ENCODE measurements around the gene ABCA13. TPM values are rescaled to one million over a fixed set of nuclear protein-coding genes. Genes with fewer than 3 reads are reported as not detected.

ABCA13 gene, protein sequence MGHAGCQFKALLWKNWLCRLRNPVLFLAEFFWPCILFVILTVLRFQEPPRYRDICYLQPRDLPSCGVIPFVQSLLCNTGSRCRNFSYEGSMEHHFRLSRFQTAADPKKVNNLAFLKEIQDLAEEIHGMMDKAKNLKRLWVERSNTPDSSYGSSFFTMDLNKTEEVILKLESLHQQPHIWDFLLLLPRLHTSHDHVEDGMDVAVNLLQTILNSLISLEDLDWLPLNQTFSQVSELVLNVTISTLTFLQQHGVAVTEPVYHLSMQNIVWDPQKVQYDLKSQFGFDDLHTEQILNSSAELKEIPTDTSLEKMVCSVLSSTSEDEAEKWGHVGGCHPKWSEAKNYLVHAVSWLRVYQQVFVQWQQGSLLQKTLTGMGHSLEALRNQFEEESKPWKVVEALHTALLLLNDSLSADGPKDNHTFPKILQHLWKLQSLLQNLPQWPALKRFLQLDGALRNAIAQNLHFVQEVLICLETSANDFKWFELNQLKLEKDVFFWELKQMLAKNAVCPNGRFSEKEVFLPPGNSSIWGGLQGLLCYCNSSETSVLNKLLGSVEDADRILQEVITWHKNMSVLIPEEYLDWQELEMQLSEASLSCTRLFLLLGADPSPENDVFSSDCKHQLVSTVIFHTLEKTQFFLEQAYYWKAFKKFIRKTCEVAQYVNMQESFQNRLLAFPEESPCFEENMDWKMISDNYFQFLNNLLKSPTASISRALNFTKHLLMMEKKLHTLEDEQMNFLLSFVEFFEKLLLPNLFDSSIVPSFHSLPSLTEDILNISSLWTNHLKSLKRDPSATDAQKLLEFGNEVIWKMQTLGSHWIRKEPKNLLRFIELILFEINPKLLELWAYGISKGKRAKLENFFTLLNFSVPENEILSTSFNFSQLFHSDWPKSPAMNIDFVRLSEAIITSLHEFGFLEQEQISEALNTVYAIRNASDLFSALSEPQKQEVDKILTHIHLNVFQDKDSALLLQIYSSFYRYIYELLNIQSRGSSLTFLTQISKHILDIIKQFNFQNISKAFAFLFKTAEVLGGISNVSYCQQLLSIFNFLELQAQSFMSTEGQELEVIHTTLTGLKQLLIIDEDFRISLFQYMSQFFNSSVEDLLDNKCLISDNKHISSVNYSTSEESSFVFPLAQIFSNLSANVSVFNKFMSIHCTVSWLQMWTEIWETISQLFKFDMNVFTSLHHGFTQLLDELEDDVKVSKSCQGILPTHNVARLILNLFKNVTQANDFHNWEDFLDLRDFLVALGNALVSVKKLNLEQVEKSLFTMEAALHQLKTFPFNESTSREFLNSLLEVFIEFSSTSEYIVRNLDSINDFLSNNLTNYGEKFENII (N-terminal part only)
- total RNA-seq = not detected in 2 replicates

DNA sequence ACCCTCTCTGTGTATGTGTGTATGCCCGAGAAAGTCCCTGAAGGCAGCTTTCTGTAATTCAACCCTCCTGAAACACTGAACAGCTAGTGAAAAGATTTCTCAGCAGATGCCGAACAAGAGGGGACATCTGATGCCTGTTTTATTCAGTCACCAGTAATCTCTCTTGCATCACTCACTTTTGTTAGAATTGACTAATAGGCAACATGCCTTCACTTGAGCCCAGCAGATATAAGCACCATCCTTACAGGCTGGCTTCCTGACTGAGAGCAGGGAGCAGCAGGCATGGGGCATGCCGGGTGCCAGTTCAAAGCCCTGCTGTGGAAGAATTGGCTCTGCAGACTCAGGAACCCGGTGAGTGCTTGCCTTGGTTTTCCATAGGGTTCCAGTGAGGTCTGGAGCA is at the start of gene ABCA13:
ABCA13 (plus strand) TSS at position 257 of the 400 bp plus-strand sequence; CDS start at position 283, 26 bp downstream.

Other genes with a start within 250 kb of the ABCA13 start
- 0.18 TPM in 1 of 2 replicates, not detected in the other for gene PKD1L1, start 223.0 kb upstream of the ABCA13 start, total RNA-seq
- gene HUS1, start 191.8 kb upstream of the ABCA13 start, total RNA-seq = 19.9 and 26.4 TPM in 2 replicates
- gene SUN3, start 142.4 kb upstream of the ABCA13 start, total RNA-seq = not detected in 2 replicates
- 0.18 TPM in 1 of 2 replicates, not detected in the other for gene C7orf57, start 135.9 kb upstream of the ABCA13 start, total RNA-seq
- 42.9 and 47.9 TPM in 2 replicates for gene UPP1, start 82.2 kb upstream of the ABCA13 start, total RNA-seq

Measured in myometrial cell (primary cell).